ENCODE results near the gene RGS12. TPM values are rescaled to one million over a fixed set of nuclear protein-coding genes. Genes with fewer than 3 reads are reported as not detected.

The RGS12 gene
- 64.8 TPM for total RNA-seq

GRCh38 chr4:3292571-3293400 is at the start of gene RGS12:
Gene RGS12 (plus strand): TSS chr4:3293021. CDS start chr4:3316171, 23,150 bp downstream.
- intact Hi-C loops (cut with DNase I), result loop anchor here (10.0 kb wide), 1 partner anchor 88 kb away; no protein-coding TSS in a partner anchor

GRCh38 chr4:3243136-3243780 is 49.6 kb upstream of the RGS12 start:
- Histone ChIP-seq H3K27ac (no peak overlapping the region), H3K9me3 (no peaks in the 10 kb centered on the region), H3K36me3 (peaks cover 4 to 22% of the 10 kb centered on the region in 2 donors), H3K4me3 (no peak overlapping the region), H3K27me3 (no peaks in the 10 kb centered on the region), H3K4me1 (peaks cover 12% of the 10 kb centered on the region)
- no peak for DNase-seq (ENCODE audit: extremely low spot score in 2 of 2)
- intact Hi-C loops (cut with DNase I), result no loop called here
- TF ChIP-seq POLR2A (IDR thresholded peaks at IDR 0.05), result no peak
- no peak for TF ChIP-seq POLR2AphosphoS5 (IDR thresholded peaks at IDR 0.05; ENCODE audit: insufficient read depth in 1 of 2, low read depth in 1 of 2)
- TF ChIP-seq, protein P1, sequence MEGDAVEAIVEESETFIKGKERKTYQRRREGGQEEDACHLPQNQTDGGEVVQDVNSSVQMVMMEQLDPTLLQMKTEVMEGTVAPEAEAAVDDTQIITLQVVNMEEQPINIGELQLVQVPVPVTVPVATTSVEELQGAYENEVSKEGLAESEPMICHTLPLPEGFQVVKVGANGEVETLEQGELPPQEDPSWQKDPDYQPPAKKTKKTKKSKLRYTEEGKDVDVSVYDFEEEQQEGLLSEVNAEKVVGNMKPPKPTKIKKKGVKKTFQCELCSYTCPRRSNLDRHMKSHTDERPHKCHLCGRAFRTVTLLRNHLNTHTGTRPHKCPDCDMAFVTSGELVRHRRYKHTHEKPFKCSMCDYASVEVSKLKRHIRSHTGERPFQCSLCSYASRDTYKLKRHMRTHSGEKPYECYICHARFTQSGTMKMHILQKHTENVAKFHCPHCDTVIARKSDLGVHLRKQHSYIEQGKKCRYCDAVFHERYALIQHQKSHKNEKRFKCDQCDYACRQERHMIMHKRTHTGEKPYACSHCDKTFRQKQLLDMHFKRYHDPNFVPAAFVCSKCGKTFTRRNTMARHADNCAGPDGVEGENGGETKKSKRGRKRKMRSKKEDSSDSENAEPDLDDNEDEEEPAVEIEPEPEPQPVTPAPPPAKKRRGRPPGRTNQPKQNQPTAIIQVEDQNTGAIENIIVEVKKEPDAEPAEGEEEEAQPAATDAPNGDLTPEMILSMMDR (IDR thresholded peaks at IDR 0.05), result no peak

More at GRCh38 chr4:3292571-3293400, at the start of gene RGS12:
- peak in 1 of 2 donors; percentile 88 for TF ChIP-seq POLR2A (IDR thresholded peaks at IDR 0.05)
- peak; percentile 37 to 97 for TF ChIP-seq POLR2AphosphoS5 (IDR thresholded peaks at IDR 0.05; ENCODE audit: insufficient read depth in 1 of 2, low read depth in 1 of 2)
- TF ChIP-seq, protein P1 (IDR thresholded peaks at IDR 0.05), result no peak
- Histone ChIP-seq H3K4me1 (peaks cover 34% of the 10 kb centered on the region), H3K36me3 (no peaks in the 10 kb centered on the region), H3K4me3 (peak within 1 kb of the TSS; percentile 77 to 97), H3K9me3 (no peaks in the 10 kb centered on the region), H3K27ac (peak within 1 kb of the TSS; percentile 92), H3K27me3 (no peaks in the 10 kb centered on the region)
- DNase-seq (ENCODE audit: extremely low spot score in 2 of 2), result peak in 1 of 2 donors; percentile 96

GRCh38 chr4:3244002-3244401 is 48.8 kb upstream of the RGS12 start:
- intact Hi-C loops (cut with DNase I), result no loop called here
- no peak overlapping the region for H3K4me3 ChIP-seq
- no peak overlapping the region for H3K27ac ChIP-seq
- peaks cover 4 to 16% of the 10 kb centered on the region in 2 donors for H3K36me3 ChIP-seq
- H3K9me3 ChIP-seq, result no peaks in the 10 kb centered on the region
- TF ChIP-seq POLR2A (IDR thresholded peaks at IDR 0.05), result no peak
- TF ChIP-seq POLR2AphosphoS5 (IDR thresholded peaks at IDR 0.05; ENCODE audit: insufficient read depth in 1 of 2, low read depth in 1 of 2), result no peak
- TF ChIP-seq, protein P1 (IDR thresholded peaks at IDR 0.05), result no peak
- no peak for DNase-seq (ENCODE audit: extremely low spot score in 2 of 2)
- no peaks in the 10 kb centered on the region for H3K27me3 ChIP-seq
- H3K4me1 ChIP-seq, result peaks cover 12% of the 10 kb centered on the region

DNA sequence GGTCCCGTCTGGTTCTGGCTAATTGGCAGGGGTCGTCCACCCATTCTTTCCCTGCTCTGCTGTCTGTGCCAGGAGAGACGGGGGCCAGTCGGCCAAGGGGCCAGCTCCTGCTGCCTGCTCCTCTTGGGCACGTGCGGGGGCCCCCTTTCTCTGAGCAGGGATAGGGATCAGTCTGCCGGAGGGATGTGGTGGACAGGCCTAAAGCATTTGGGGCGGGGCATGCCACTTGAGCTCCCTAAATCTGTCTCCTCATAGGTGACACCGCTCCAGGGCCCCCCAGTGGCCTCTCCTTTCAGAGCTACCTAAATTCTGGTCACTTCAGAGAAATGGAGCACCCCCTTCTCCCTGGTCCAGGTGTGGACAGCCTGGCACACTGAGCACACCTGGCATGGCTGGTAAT is 48.1 kb upstream of the RGS12 start:
- TF ChIP-seq POLR2A (IDR thresholded peaks at IDR 0.05) (no peak), POLR2AphosphoS5 (IDR thresholded peaks at IDR 0.05; ENCODE audit: insufficient read depth in 1 of 2, low read depth in 1 of 2) (no peak)
- TF ChIP-seq, protein P1 (IDR thresholded peaks at IDR 0.05), result no peak
- no peak overlapping the region for H3K27ac ChIP-seq
- peaks cover 12% of the 10 kb centered on the region for H3K4me1 ChIP-seq
- no peaks in the 10 kb centered on the region for H3K9me3 ChIP-seq
- peaks cover 4 to 8% of the 10 kb centered on the region in 2 donors for H3K36me3 ChIP-seq
- intact Hi-C loops (cut with DNase I), result no loop called here
- H3K4me3 ChIP-seq, result no peak overlapping the region
- no peak for DNase-seq (ENCODE audit: extremely low spot score in 2 of 2)
- H3K27me3 ChIP-seq, result no peaks in the 10 kb centered on the region

All from vagina (tissue), 2 donors.